ENCODE measurements around the gene NUP210L. TPM values are rescaled to one million over a fixed set of nuclear protein-coding genes. Genes with fewer than 3 reads are reported as not detected.

NUP210L gene
- total RNA-seq, 2 experiments from 2014 or later = 0.02 to 0.05 TPM

GRCh38 chr1:153970346-153970745, 184.5 kb downstream of the NUP210L start:
- Mint-ChIP-seq H3K4me1 (ENCODE audit: low read depth) (peaks cover 47% of the 10 kb centered on the region), H3K36me3 (ENCODE audit: low read depth) (peaks cover 27% of the 10 kb centered on the region), H3K27ac (no peak overlapping the region), H3K9me3 (no peaks in the 10 kb centered on the region), H3K27me3 (ENCODE audit: low read depth) (no peaks in the 10 kb centered on the region), H3K4me3 (no peak overlapping the region)
- DNase-seq = no peak
- intact Hi-C loops (cut with micrococcal nuclease) = no loop called here
- CTCF ChIA-PET = interaction anchor here (0.7 to 1.2 kb wide), 2 partner anchors 8 to 53 kb away, joined by 3 read pairs; no protein-coding TSS in a partner anchor

- no peaks in the 10 kb centered on the region for H3K27me3 Mint-ChIP-seq (ENCODE audit: low read depth)
- no peak overlapping the region for H3K27ac Mint-ChIP-seq
- H3K9me3 Mint-ChIP-seq = no peaks in the 10 kb centered on the region
- intact Hi-C loops (cut with micrococcal nuclease) = loop anchor here (10.0 kb wide), 2 partner anchors 434 to 1036 kb away; partner anchors contain the start of genes S100A6 and ZBTB7B
- DNase-seq = no peak
- H3K4me3 Mint-ChIP-seq = no peak overlapping the region
- CTCF ChIA-PET = interaction anchor here (5.8 kb wide), 1 partner anchor 17 kb away, joined by 32 read pairs; the partner anchor contains the start of gene RAB13
- peaks cover 18% of the 10 kb centered on the region for H3K36me3 Mint-ChIP-seq (ENCODE audit: low read depth)
- peaks cover 43% of the 10 kb centered on the region for H3K4me1 Mint-ChIP-seq (ENCODE audit: low read depth)
These were observed 185.9 kb downstream of the NUP210L start for GRCh38 chr1:153968972-153969371.

- CTCF ChIA-PET = interaction anchor here (1.9 to 5.8 kb wide), 3 partner anchors 9 to 18 kb away, joined by 8 to 32 read pairs (median 16); partner anchors contain the start of genes JTB and RAB13
- intact Hi-C loops (cut with micrococcal nuclease) = loop anchor here (10.0 kb wide), 2 partner anchors 434 to 1036 kb away; partner anchors contain the start of genes S100A6 and ZBTB7B
- peak overlapping the region; percentile 85 for H3K4me3 Mint-ChIP-seq
- peaks cover 42% of the 10 kb centered on the region for H3K4me1 Mint-ChIP-seq (ENCODE audit: low read depth)
- H3K36me3 Mint-ChIP-seq (ENCODE audit: low read depth) = peaks cover 13% of the 10 kb centered on the region
- H3K27ac Mint-ChIP-seq = no peak overlapping the region
- no peak for DNase-seq
- no peaks in the 10 kb centered on the region for H3K27me3 Mint-ChIP-seq (ENCODE audit: low read depth)
- no peaks in the 10 kb centered on the region for H3K9me3 Mint-ChIP-seq
These were observed 186.5 kb downstream of the NUP210L start for GRCh38 chr1:153968408-153968807.

- Mint-ChIP-seq H3K4me3 (peak overlapping the region; percentile 85), H3K27me3 (ENCODE audit: low read depth) (no peaks in the 10 kb centered on the region), H3K9me3 (no peaks in the 10 kb centered on the region), H3K36me3 (ENCODE audit: low read depth) (peaks cover 10% of the 10 kb centered on the region), H3K4me1 (ENCODE audit: low read depth) (peaks cover 39% of the 10 kb centered on the region), H3K27ac (peak overlapping the region; percentile 94)
- no peak for DNase-seq
- CTCF ChIA-PET = interaction anchor here (1.1 to 5.8 kb wide), 5 partner anchors 9 to 178 kb away, joined by 3 to 32 read pairs (median 8); partner anchors contain the start of genes JTB and RAB13
- intact Hi-C loops (cut with micrococcal nuclease) = loop anchor here (1.0 to 10.0 kb wide), 8 partner anchors 9 to 1037 kb away; partner anchors contain the start of genes CRTC2, JTB, RPS27 and S100A6
These were observed 186.9 kb downstream of the NUP210L start for GRCh38 chr1:153968000-153968363.

GRCh38 chr1:153967107-153967999, 187.5 kb downstream of the NUP210L start, which contains the start of gene CREB3L4:
TSS of gene CREB3L4 (plus strand) at chr1:153967902. CDS start at chr1:153968526, 624 bp downstream.
- Mint-ChIP-seq H3K27ac (peak within 1 kb of the TSS; percentile 94), H3K27me3 (ENCODE audit: low read depth) (no peaks in the 10 kb centered on the region), H3K4me3 (peak within 1 kb of the TSS; percentile 85), H3K4me1 (ENCODE audit: low read depth) (peaks cover 42% of the 10 kb centered on the region), H3K36me3 (ENCODE audit: low read depth) (peaks cover 13% of the 10 kb centered on the region), H3K9me3 (no peaks in the 10 kb centered on the region)
- CTCF ChIA-PET = interaction anchor here (0.6 to 5.8 kb wide), 9 partner anchors 10 to 177 kb away, joined by 3 to 32 read pairs (median 5); partner anchors contain the start of genes JTB and RAB13
- peak; percentile 90 for DNase-seq
- intact Hi-C loops (cut with micrococcal nuclease) = loop anchor here (1.0 to 10.0 kb wide), 8 partner anchors 9 to 1037 kb away; partner anchors contain the start of genes CRTC2, JTB, RPS27 and S100A6

- H3K36me3 Mint-ChIP-seq (ENCODE audit: low read depth) = peaks cover 15% of the 10 kb centered on the region
- H3K27me3 Mint-ChIP-seq (ENCODE audit: low read depth) = no peaks in the 10 kb centered on the region
- no peak for DNase-seq
- peak overlapping the region; percentile 82 for H3K4me3 Mint-ChIP-seq
- H3K4me1 Mint-ChIP-seq (ENCODE audit: low read depth) = peaks cover 49% of the 10 kb centered on the region
- intact Hi-C loops (cut with micrococcal nuclease) = loop anchor here (1.0 to 10.0 kb wide), 7 partner anchors 13 to 1041 kb away; partner anchors contain the start of genes ILF2, JTB, RPS27 and S100A6
- no peaks in the 10 kb centered on the region for H3K9me3 Mint-ChIP-seq
- peak overlapping the region; percentile 88 for H3K27ac Mint-ChIP-seq
- CTCF ChIA-PET = interaction anchor here (0.6 to 5.8 kb wide), 7 partner anchors 14 to 230 kb away, joined by 3 to 32 read pairs (median 5); partner anchors contain the start of genes DENND4B, JTB and RAB13
These were observed 191.0 kb downstream of the NUP210L start for GRCh38 chr1:153963850-153964331.

- H3K9me3 Mint-ChIP-seq = no peaks in the 10 kb centered on the region
- peaks cover 15% of the 10 kb centered on the region for H3K36me3 Mint-ChIP-seq (ENCODE audit: low read depth)
- CTCF ChIA-PET = interaction anchor here (0.8 to 2.6 kb wide), 7 partner anchors 15 to 146 kb away, joined by 3 to 12 read pairs (median 5); partner anchors contain the start of genes DENND4B, JTB and RAB13
- DNase-seq = peak; percentile 99
- H3K4me3 Mint-ChIP-seq = peak within 1 kb of the TSS; percentile 82
- H3K27ac Mint-ChIP-seq = peak within 1 kb of the TSS; percentile 88
- H3K4me1 Mint-ChIP-seq (ENCODE audit: low read depth) = peaks cover 51% of the 10 kb centered on the region
- intact Hi-C loops (cut with micrococcal nuclease) = loop anchor here (1.0 to 10.0 kb wide), 7 partner anchors 14 to 1042 kb away; partner anchors contain the start of genes ILF2, JTB, RPS27 and S100A6
- no peaks in the 10 kb centered on the region for H3K27me3 Mint-ChIP-seq (ENCODE audit: low read depth)
These were observed 191.6 kb downstream of the NUP210L start, which contains the start of gene SLC39A1 for GRCh38 chr1:153963030-153963849. TSS of gene SLC39A1 (minus strand) at chr1:153963537. CDS start at chr1:153962715, 822 bp downstream.

GRCh38 chr1:153962088-153963029, 192.5 kb downstream of the NUP210L start:
- peak; percentile 46 for DNase-seq
- Mint-ChIP-seq H3K36me3 (ENCODE audit: low read depth) (peaks cover 15% of the 10 kb centered on the region), H3K27ac (peak overlapping the region; percentile 88), H3K4me3 (peak overlapping the region; percentile 82), H3K9me3 (no peaks in the 10 kb centered on the region), H3K27me3 (ENCODE audit: low read depth) (no peaks in the 10 kb centered on the region), H3K4me1 (ENCODE audit: low read depth) (peaks cover 44% of the 10 kb centered on the region)
- CTCF ChIA-PET = interaction anchor here (0.6 to 2.6 kb wide), 7 partner anchors 8 to 373 kb away, joined by 3 to 12 read pairs (median 4); partner anchors contain the start of genes DENND4B, JTB and RAB13
- intact Hi-C loops (cut with micrococcal nuclease) = loop anchor here (1.0 to 10.0 kb wide), 7 partner anchors 14 to 1042 kb away; partner anchors contain the start of genes ILF2, JTB, RPS27 and S100A6

GRCh38 chr1:153961421-153961820, 193.5 kb downstream of the NUP210L start:
- no peaks in the 10 kb centered on the region for H3K9me3 Mint-ChIP-seq
- H3K27ac Mint-ChIP-seq = peak overlapping the region; percentile 48
- H3K4me3 Mint-ChIP-seq = peak overlapping the region; percentile 82
- no peak for DNase-seq
- CTCF ChIA-PET = interaction anchor here (0.9 kb wide), 1 partner anchor 9 kb away, joined by 3 read pairs; no protein-coding TSS in a partner anchor
- H3K27me3 Mint-ChIP-seq (ENCODE audit: low read depth) = no peaks in the 10 kb centered on the region
- peaks cover 45% of the 10 kb centered on the region for H3K4me1 Mint-ChIP-seq (ENCODE audit: low read depth)
- peaks cover 9% of the 10 kb centered on the region for H3K36me3 Mint-ChIP-seq (ENCODE audit: low read depth)
- intact Hi-C loops (cut with micrococcal nuclease) = loop anchor here (5.0 to 10.0 kb wide), 3 partner anchors 289 to 1043 kb away; partner anchors contain the start of genes ILF2, S100A6 and ZBTB7B

GRCh38 chr1:153960206-153960605, 194.7 kb downstream of the NUP210L start:
- intact Hi-C loops (cut with micrococcal nuclease) = loop anchor here (5.0 to 10.0 kb wide), 3 partner anchors 288 to 1045 kb away; partner anchors contain the start of genes ILF2, S100A6 and ZBTB7B
- CTCF ChIA-PET = interaction anchor here (0.6 kb wide), 2 partner anchors 15 to 33 kb away, joined by 3 to 4 read pairs; no protein-coding TSS in a partner anchor
- Mint-ChIP-seq H3K4me1 (ENCODE audit: low read depth) (peaks cover 46% of the 10 kb centered on the region), H3K27me3 (ENCODE audit: low read depth) (no peaks in the 10 kb centered on the region), H3K4me3 (no peak overlapping the region), H3K36me3 (ENCODE audit: low read depth) (peaks cover 6% of the 10 kb centered on the region), H3K9me3 (no peaks in the 10 kb centered on the region), H3K27ac (no peak overlapping the region)
- DNase-seq = no peak
